ENCODE data around the gene PLXNA2.

PLXNA2 gene

DNA sequence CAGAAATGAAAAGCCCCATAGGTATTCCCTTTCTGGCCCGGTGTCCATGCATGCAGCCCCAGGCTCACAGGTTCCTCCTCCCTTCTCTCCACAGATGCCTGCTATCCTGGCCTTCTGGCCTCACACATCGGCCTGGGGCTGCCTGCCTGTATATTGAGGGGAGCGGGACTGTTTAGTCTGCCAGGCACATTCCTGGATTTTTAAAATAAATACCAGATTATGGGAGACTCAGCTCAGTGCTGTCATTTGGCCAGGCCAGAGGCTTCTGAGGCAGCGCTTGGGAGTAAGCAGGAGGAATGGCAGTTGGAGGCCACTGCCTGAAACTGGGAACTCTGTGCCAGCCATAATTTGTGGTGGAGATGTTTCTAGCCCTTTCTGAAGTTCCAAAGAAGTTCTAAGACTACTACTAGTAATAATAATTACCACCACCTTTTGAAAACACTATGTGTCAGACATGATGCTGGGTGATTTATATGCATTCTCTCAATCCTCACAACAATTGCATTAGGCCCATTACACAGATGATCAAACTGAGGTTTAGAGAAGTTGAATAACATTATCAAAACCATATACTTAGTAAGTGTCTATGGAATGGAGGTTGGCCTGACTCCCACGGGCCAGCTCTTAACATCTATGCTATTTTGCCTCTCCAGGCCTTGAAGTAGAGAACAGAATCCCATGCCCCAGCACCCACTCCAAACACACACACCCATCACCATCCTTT is 107.6 kb downstream of the PLXNA2 start:
- DNase-seq (ENCODE audit: low spot score), result no peak
- ChIA-PET POLR2A (ENCODE audit: low non-redundant PET) (no interaction called here), CTCF (interaction anchor here (0.5 to 0.6 kb wide), 2 partner anchors 115 to 139 kb away, joined by 3 read pairs; no protein-coding TSS in a partner anchor)
- TF ChIP-seq, protein P1, sequence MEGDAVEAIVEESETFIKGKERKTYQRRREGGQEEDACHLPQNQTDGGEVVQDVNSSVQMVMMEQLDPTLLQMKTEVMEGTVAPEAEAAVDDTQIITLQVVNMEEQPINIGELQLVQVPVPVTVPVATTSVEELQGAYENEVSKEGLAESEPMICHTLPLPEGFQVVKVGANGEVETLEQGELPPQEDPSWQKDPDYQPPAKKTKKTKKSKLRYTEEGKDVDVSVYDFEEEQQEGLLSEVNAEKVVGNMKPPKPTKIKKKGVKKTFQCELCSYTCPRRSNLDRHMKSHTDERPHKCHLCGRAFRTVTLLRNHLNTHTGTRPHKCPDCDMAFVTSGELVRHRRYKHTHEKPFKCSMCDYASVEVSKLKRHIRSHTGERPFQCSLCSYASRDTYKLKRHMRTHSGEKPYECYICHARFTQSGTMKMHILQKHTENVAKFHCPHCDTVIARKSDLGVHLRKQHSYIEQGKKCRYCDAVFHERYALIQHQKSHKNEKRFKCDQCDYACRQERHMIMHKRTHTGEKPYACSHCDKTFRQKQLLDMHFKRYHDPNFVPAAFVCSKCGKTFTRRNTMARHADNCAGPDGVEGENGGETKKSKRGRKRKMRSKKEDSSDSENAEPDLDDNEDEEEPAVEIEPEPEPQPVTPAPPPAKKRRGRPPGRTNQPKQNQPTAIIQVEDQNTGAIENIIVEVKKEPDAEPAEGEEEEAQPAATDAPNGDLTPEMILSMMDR (conservative IDR thresholded peaks at IDR 0.05; ENCODE audit: low read depth), result no peak
- H3K27ac ChIP-seq, result no peak overlapping the region

DNA sequence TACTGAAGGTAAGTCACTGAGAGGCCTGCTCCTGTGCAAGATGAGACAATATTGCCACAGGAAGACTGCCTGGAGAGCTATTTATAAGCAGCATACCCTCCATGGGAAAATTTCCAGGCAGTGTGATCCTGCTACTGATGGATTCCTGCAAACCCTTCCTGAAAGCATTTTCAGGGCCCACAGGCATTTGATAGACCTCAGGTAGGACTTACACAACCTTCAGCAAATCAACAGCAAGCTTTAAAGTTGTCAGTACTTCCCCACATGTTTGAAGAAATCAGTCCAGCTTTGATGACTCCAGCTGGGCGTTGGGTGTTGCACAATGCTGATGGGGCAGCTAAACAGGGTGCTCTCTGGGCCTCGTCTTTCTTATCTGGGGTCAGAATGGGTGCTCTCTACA is 108.8 kb downstream of the PLXNA2 start:
- TF ChIP-seq, protein P1 (conservative IDR thresholded peaks at IDR 0.05; ENCODE audit: low read depth), result no peak
- POLR2A ChIA-PET (ENCODE audit: low non-redundant PET), result no interaction called here
- H3K27ac ChIP-seq, result peak overlapping the region; percentile 9; the same call in 1 of the 2 replicates
- no peak for DNase-seq (ENCODE audit: low spot score)
- CTCF ChIA-PET, result interaction anchor here (0.7 kb wide), 1 partner anchor 107 kb away, joined by 4 read pairs; no protein-coding TSS in a partner anchor

DNA sequence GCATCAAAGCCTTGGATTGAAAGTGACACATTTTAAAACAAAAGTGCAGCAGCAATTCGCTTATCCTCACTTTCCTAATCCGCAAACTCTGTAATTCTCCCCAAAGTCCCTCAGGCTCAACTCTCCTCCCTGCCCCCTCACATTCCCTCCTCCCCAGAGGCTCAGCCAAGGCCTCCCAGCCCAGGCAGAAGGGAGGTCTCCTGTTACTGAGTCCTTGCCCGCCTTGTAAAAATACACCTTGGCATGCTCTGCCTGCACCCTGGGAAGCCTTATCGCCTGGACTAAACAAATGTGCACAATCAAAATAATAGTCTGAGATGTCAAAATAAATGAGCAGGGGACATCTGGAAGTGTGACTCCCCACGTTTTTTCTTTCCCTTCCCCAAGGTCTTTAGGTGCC is 109.7 kb downstream of the PLXNA2 start:
- ChIA-PET POLR2A (ENCODE audit: low non-redundant PET) (no interaction called here), CTCF (no interaction called here)
- no peak overlapping the region for H3K27ac ChIP-seq
- no peak for DNase-seq (ENCODE audit: low spot score)
- TF ChIP-seq, protein P1 (conservative IDR thresholded peaks at IDR 0.05; ENCODE audit: low read depth), result no peak

DNA sequence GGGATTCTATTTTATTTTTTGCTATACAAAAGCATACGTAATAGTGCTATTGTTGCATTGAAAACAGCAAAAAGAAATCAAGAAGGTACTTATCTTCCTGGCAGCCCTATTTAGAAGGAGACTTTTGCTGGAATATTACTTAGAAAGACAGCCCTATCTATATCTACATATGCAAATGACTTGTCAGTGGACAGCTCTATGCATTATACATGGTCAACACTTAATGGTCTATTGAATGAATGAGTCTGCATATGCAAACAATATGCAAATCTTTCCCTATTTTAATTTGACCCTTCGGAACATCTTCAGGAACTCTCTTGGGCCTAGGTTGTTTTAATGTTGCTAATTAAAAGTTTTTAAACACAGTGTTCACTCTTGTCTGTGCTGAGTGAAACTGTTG is 110.8 kb downstream of the PLXNA2 start:
- ChIA-PET CTCF (interaction anchor here (0.9 kb wide), 1 partner anchor 111 kb away, joined by 3 read pairs; the partner anchor contains the start of gene PLXNA2), POLR2A (ENCODE audit: low non-redundant PET) (no interaction called here)
- no peak overlapping the region for H3K27ac ChIP-seq
- TF ChIP-seq, protein P1 (conservative IDR thresholded peaks at IDR 0.05; ENCODE audit: low read depth), result no peak
- DNase-seq (ENCODE audit: low spot score), result no peak

DNA sequence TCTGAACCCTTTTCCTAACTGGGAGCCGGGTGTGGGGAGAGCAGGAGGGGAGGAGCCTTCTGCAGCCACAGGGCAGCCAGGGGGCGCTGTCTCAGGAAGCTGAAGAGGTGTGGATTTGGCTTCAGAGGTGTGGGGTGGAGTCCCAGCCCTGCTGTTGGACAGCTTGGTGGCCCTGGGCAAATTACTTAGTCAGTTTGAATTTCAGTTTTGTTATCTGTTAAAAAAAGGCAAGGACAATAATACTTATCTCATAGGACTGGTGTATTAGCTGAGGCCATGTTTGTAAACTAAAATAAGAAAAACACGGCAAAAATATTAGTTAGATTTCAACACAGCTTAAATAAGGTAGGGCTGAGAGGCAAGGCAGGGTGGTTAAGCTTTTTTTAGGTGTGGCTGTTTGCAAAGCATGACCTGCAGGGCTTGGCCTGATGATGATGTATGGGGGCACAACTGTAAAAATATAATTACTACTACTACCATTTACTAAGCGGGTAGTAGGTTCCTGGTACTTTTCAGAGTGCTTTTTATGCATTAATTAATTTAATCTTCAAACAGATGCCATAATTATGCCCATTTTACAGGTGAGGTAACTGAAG is 111.8 kb downstream of the PLXNA2 start:
- DNase-seq (ENCODE audit: low spot score), result peak; percentile 90
- TF ChIP-seq, protein P1 (conservative IDR thresholded peaks at IDR 0.05; ENCODE audit: low read depth), result peak; percentile 75
- H3K27ac ChIP-seq, result peak overlapping the region; percentile 55
- ChIA-PET CTCF (interaction anchor here (0.6 to 2.0 kb wide), 12 partner anchors 11 to 112 kb away, joined by 3 to 15 read pairs (median 5); partner anchors contain the start of gene PLXNA2), POLR2A (ENCODE audit: low non-redundant PET) (no interaction called here)

DNA sequence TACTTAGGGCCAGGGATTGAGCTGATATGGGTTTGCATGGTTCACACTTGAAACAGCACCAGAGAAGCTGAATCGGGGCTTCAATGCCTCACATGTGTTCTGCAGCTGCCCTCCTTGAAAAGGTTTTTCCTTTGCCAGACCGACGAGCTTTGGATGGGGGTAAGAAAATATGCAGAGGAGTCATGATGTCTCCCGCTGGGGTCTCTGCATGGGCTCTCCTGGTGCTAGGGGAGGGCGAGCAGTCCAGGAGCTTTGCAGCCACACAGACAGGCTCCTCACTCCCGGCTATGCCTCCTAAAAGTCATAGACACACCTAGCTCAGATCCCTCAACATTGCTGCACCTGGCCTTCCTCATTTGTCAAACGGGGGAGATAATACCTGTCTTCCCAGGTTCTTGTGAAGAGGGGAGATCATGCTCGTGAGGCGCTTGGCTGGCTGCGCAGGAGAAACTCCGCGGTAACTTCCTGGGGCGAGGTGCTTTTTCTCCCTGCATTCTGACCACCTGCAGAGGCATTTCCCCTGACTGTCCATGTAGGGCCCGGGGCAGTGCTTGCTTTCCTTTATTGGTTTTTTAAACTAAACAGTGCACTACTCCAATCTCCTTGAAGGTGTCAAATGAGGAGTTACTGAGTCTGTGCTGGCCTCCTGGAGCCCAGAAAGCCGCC is 112.4 kb downstream of the PLXNA2 start:
- peak overlapping the region; percentile 55 for H3K27ac ChIP-seq
- ChIA-PET POLR2A (ENCODE audit: low non-redundant PET) (no interaction called here), CTCF (interaction anchor here (0.6 to 2.0 kb wide), 15 partner anchors 11 to 1252 kb away, joined by 3 to 15 read pairs (median 4); partner anchors contain the start of gene PLXNA2)
- DNase-seq (ENCODE audit: low spot score), result no peak
- TF ChIP-seq, protein P1 (conservative IDR thresholded peaks at IDR 0.05; ENCODE audit: low read depth), result no peak

Data from RWPE1 (cell line).